ENCODE results near the gene WRAP73.

- TF ChIP-seq, protein P1, sequence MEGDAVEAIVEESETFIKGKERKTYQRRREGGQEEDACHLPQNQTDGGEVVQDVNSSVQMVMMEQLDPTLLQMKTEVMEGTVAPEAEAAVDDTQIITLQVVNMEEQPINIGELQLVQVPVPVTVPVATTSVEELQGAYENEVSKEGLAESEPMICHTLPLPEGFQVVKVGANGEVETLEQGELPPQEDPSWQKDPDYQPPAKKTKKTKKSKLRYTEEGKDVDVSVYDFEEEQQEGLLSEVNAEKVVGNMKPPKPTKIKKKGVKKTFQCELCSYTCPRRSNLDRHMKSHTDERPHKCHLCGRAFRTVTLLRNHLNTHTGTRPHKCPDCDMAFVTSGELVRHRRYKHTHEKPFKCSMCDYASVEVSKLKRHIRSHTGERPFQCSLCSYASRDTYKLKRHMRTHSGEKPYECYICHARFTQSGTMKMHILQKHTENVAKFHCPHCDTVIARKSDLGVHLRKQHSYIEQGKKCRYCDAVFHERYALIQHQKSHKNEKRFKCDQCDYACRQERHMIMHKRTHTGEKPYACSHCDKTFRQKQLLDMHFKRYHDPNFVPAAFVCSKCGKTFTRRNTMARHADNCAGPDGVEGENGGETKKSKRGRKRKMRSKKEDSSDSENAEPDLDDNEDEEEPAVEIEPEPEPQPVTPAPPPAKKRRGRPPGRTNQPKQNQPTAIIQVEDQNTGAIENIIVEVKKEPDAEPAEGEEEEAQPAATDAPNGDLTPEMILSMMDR (IDR thresholded peaks at IDR 0.05): no peak
- TF ChIP-seq POLR2A (IDR thresholded peaks at IDR 0.05): no peak
Measured at GRCh38 chr1:3596663-3597598, 53.0 kb downstream of the WRAP73 start.

Measured in right lobe of liver (tissue), 4 donors.